Measurements from ENCODE around the gene KLHL40. TPM values are rescaled to one million over a fixed set of nuclear protein-coding genes. Genes with fewer than 3 reads are reported as not detected.
"Not testable (repeated sequence)": the region's sequence is repeated elsewhere in the genome, so short reads cannot be mapped to it uniquely, and the experiment has no call there.

The KLHL40 gene
- polyA plus RNA-seq, 1 donor (not counting 4 experiments of a cell fraction or from before 2014, with no cell fraction given), result not detected

DNA sequence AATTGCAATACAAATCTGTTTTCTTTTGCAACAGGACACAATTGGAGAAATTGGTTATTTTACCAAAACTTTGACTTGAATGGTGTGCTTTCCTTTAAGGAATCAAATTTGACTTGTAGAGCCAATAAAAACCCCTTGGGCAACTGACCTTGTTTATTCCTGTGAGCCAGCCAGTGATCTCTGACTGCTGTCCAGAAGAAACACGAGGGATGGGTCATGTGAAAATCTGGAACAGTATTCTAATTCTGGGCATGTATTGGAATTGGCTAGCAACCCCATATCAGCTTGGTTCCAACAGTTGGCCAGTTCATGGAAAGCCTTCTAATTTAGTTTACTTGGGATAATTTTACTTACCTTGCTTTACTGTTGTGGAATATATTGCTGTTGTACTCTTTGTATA lies 36.4 kb downstream of the KLHL40 start:
- no peak overlapping the region for H3K4me2 ChIP-seq (ENCODE audit: control insufficient read depth, extremely low read depth, insufficient read depth, low read depth, low read length)
- DNase-seq (ENCODE audit: low read depth, low spot score) (no peak), FAIRE-seq (no peak)
- H2AFZ ChIP-seq (ENCODE audit: control insufficient read depth, low read length), result no peak overlapping the region
- H3K9me1 ChIP-seq (ENCODE audit: control insufficient read depth, extremely low read depth, insufficient read depth, low read length), result no peaks in the 10 kb centered on the region
- H3K9me3 ChIP-seq (ENCODE audit: control insufficient read depth, low read depth, low read length), result no peaks in the 10 kb centered on the region
- H3K4me3 ChIP-seq (ENCODE audit: control insufficient read depth in 2 of 3, extremely low read depth in 1 of 3, insufficient read depth in 2 of 3, low read depth in 1 of 3, low read length in 3 of 3), result no peak overlapping the region
- no peaks in the 10 kb centered on the region for H3K36me3 ChIP-seq (ENCODE audit: control insufficient read depth in 2 of 2, extremely low read depth in 1 of 2, insufficient read depth in 2 of 2, low read length in 2 of 2)
- H3K27ac ChIP-seq (ENCODE audit: control insufficient read depth, insufficient read depth, low read length), result no peak overlapping the region
- H4K20me1 ChIP-seq (ENCODE audit: control insufficient read depth, extremely low read depth, insufficient read depth, low read length), result no peaks in the 10 kb centered on the region
- H3K27me3 ChIP-seq (ENCODE audit: control insufficient read depth, extremely low read depth, insufficient read depth, low read length), result no peaks in the 10 kb centered on the region
- TF ChIP-seq, protein P1, sequence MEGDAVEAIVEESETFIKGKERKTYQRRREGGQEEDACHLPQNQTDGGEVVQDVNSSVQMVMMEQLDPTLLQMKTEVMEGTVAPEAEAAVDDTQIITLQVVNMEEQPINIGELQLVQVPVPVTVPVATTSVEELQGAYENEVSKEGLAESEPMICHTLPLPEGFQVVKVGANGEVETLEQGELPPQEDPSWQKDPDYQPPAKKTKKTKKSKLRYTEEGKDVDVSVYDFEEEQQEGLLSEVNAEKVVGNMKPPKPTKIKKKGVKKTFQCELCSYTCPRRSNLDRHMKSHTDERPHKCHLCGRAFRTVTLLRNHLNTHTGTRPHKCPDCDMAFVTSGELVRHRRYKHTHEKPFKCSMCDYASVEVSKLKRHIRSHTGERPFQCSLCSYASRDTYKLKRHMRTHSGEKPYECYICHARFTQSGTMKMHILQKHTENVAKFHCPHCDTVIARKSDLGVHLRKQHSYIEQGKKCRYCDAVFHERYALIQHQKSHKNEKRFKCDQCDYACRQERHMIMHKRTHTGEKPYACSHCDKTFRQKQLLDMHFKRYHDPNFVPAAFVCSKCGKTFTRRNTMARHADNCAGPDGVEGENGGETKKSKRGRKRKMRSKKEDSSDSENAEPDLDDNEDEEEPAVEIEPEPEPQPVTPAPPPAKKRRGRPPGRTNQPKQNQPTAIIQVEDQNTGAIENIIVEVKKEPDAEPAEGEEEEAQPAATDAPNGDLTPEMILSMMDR (optimal IDR thresholded peaks at IDR 0.05 in 1 of 3, IDR thresholded peaks at IDR 0.05 in 1 of 3, conservative IDR thresholded peaks at IDR 0.05 in 1 of 3; ENCODE audit: extremely low read depth in 1 of 3, insufficient read depth in 2 of 3, low read length in 3 of 3), result no peak
- TF ChIP-seq EZH2 (IDR thresholded peaks at IDR 0.05; ENCODE audit: low read length), result no peak
- H3K9ac ChIP-seq (ENCODE audit: control insufficient read depth, extremely low read depth, insufficient read depth, low read length), result no peak overlapping the region
- no peaks in the 10 kb centered on the region for H3K79me2 ChIP-seq (ENCODE audit: control insufficient read depth, insufficient read depth, low read length)
- H3K4me1 ChIP-seq (ENCODE audit: control insufficient read depth, extremely low read depth, insufficient read depth, low read length), result no peaks in the 10 kb centered on the region
- dilution Hi-C loops (cut with MboI; ENCODE audit: extremely low pct_ligation_motif_present, low sequenced_read_pairs), result no loop called here

DNA sequence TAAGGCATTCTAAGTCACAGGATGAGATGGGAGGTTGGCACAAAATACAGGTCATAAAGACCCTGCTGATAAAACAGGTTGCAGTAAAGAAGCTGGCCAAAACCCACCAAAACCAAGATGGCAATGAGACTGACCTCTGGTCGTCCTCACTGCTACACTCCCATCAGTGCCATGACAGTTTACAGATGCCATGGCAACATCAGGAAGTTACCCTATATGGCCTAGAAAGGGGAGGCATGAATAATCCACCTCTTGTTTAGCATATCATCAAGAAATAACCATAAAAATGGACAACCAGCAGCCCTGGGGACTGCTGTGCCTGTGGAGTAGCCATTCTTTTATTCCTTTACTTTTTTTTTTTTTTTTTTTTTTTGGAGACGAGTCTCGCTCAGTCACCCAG lies 37.1 kb downstream of the KLHL40 start:
- H3K79me2 ChIP-seq (ENCODE audit: control insufficient read depth, insufficient read depth, low read length); H3K36me3 ChIP-seq (ENCODE audit: control insufficient read depth in 2 of 2, extremely low read depth in 1 of 2, insufficient read depth in 2 of 2, low read length in 2 of 2); H4K20me1 ChIP-seq (ENCODE audit: control insufficient read depth, extremely low read depth, insufficient read depth, low read length); H2AFZ ChIP-seq (ENCODE audit: control insufficient read depth, low read length); DNase-seq (ENCODE audit: low read depth, low spot score); H3K9me3 ChIP-seq (ENCODE audit: control insufficient read depth, low read depth, low read length); H3K4me2 ChIP-seq (ENCODE audit: control insufficient read depth, extremely low read depth, insufficient read depth, low read depth, low read length); H3K4me1 ChIP-seq (ENCODE audit: control insufficient read depth, extremely low read depth, insufficient read depth, low read length); dilution Hi-C loops (cut with MboI; ENCODE audit: extremely low pct_ligation_motif_present, low sequenced_read_pairs); H3K27ac ChIP-seq (ENCODE audit: control insufficient read depth, insufficient read depth, low read length); H3K9me1 ChIP-seq (ENCODE audit: control insufficient read depth, extremely low read depth, insufficient read depth, low read length); H3K4me3 ChIP-seq (ENCODE audit: control insufficient read depth in 2 of 3, extremely low read depth in 1 of 3, insufficient read depth in 2 of 3, low read depth in 1 of 3, low read length in 3 of 3); H3K9ac ChIP-seq (ENCODE audit: control insufficient read depth, extremely low read depth, insufficient read depth, low read length); H3K27me3 ChIP-seq (ENCODE audit: control insufficient read depth, extremely low read depth, insufficient read depth, low read length); FAIRE-seq: not testable (repeated sequence)

DNA sequence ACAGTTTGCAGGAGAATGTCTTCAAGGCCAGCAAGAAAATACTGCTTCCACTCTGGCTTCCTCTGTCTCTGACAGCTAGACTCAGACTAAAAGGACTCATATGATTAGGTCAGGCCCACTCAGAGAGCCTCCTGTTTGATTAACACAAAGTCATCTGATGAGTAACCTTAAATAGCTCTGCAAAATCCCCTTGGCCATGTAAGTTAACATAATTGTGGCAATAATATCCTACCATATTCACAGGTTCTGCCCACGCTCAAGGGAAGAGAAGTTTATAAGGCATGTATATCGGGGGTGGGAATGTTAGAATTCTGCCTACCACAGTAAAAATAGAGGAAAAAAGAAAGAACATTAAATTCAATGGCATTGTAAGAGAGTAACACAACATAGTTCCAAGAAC lies 37.9 kb downstream of the KLHL40 start:
- Histone ChIP-seq H3K27me3 (ENCODE audit: control insufficient read depth, extremely low read depth, insufficient read depth, low read length) (peaks cover 2% of the 10 kb centered on the region), H3K9me1 (ENCODE audit: control insufficient read depth, extremely low read depth, insufficient read depth, low read length) (no peaks in the 10 kb centered on the region), H3K4me3 (ENCODE audit: control insufficient read depth in 2 of 3, extremely low read depth in 1 of 3, insufficient read depth in 2 of 3, low read depth in 1 of 3, low read length in 3 of 3) (no peak overlapping the region), H3K9ac (ENCODE audit: control insufficient read depth, extremely low read depth, insufficient read depth, low read length) (no peak overlapping the region), H3K79me2 (ENCODE audit: control insufficient read depth, insufficient read depth, low read length) (no peaks in the 10 kb centered on the region), H3K4me1 (ENCODE audit: control insufficient read depth, extremely low read depth, insufficient read depth, low read length) (no peaks in the 10 kb centered on the region), H3K4me2 (ENCODE audit: control insufficient read depth, extremely low read depth, insufficient read depth, low read depth, low read length) (no peak overlapping the region), H2AFZ (ENCODE audit: control insufficient read depth, low read length) (no peak overlapping the region), H3K36me3 (ENCODE audit: control insufficient read depth in 2 of 2, extremely low read depth in 1 of 2, insufficient read depth in 2 of 2, low read length in 2 of 2) (no peaks in the 10 kb centered on the region), H4K20me1 (ENCODE audit: control insufficient read depth, extremely low read depth, insufficient read depth, low read length) (no peaks in the 10 kb centered on the region), H3K9me3 (ENCODE audit: control insufficient read depth, low read depth, low read length) (no peaks in the 10 kb centered on the region), H3K27ac (ENCODE audit: control insufficient read depth, insufficient read depth, low read length) (no peak overlapping the region)
- FAIRE-seq, result no peak
- TF ChIP-seq, protein P1 (optimal IDR thresholded peaks at IDR 0.05 in 1 of 3, IDR thresholded peaks at IDR 0.05 in 1 of 3, conservative IDR thresholded peaks at IDR 0.05 in 1 of 3; ENCODE audit: extremely low read depth in 1 of 3, insufficient read depth in 2 of 3, low read length in 3 of 3), result no peak
- no peak for TF ChIP-seq EZH2 (IDR thresholded peaks at IDR 0.05; ENCODE audit: low read length)
- DNase-seq (ENCODE audit: low read depth, low spot score), result no peak
- dilution Hi-C loops (cut with MboI; ENCODE audit: extremely low pct_ligation_motif_present, low sequenced_read_pairs), result no loop called here
